SH-SY5Y (cell line): Measurements from ENCODE around the gene GAS1.

Experiments used
- GATA2 ChIP-seq: IDR thresholded peaks from 2 replicates; pipeline ENCODE4 v1.6.1; 2011; ENCODE audit warnings: mild to moderate bottlenecking, low read depth, low read length
- GATA3 ChIP-seq: IDR thresholded peaks from 2 replicates; pipeline ENCODE4 v1.6.1; 2011; ENCODE audit warnings: low read depth, mild to moderate bottlenecking, low read length, moderate library complexity

DNA sequence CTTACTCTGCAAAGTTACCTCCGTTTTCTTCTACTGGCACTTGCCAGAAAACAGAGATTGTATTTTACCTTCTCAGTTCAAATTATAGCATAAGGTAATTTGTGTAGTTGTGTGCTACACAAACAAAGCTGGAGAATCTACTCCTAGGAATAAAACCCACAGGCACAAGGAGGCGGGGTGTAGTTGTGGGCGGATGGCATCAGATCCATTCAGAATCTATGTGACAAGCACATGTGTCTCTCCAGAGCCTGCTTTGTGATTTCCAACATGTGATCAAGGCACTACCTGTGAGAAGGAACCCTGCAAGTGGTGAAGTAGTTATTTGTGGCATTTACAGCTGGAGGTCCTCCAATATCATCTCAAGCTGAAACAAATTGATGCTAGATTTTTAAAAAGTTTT, 39.0 kb downstream of the GAS1 start:
- TF ChIP-seq GATA2 (no peak), GATA3 (no peak)
